Sigmoid colon (tissue), 4 donors: Measurements from ENCODE around the gene CENPV.

Experiments
- CTCF ChIP-seq, 4 experiments: fragments of 450-650 bp in 3 of 4; fragments of 200-600 bp in 1 of 4; IDR thresholded peaks; one replicate each; pipeline ENCODE4 v1.5.1; 2016 to 2019; ENCODE audit warnings: antibody characterized with exemption in 4 of 4, mild to moderate bottlenecking in 3 of 4, moderate library complexity in 2 of 4
- POLR2AphosphoS5 ChIP-seq, 4 donors: sonication (generic); formaldehyde crosslinking; IDR thresholded peaks; one replicate each; pipeline ENCODE4 v1.6.1; 2017; ENCODE audit warnings: antibody characterized with exemption in 4 of 4

GRCh38 chr17:16381496-16381820 lies 28.2 kb upstream of the CENPV start:
- TF ChIP-seq CTCF (IDR thresholded peaks at IDR 0.05) = no peak
- no peak for TF ChIP-seq POLR2AphosphoS5 (IDR thresholded peaks at IDR 0.05)
